H1 (cell line): ENCODE results near the gene PLPPR1. TPM values are rescaled to one million over a fixed set of nuclear protein-coding genes. Genes with fewer than 3 reads are reported as not detected.

Experiments used
- CTBP2 ChIP-seq: IDR thresholded peaks from 2 replicates; pipeline ENCODE4 v1.7.0; 2011; ENCODE audit warnings: borderline replicate concordance, mild to moderate bottlenecking, moderate library complexity, mixed read lengths, low read length; ENCODE audit not compliant: insufficient read depth, insufficient read length
- POLR2AphosphoS5 ChIP-seq: IDR thresholded peaks from 2 replicates; pipeline ENCODE4 v1.6.1; 2011; ENCODE audit warnings: low read depth, low read length
- SP4 ChIP-seq: IDR thresholded peaks from 2 replicates; pipeline ENCODE4 v1.6.1; 2012; ENCODE audit warnings: low read length, inconsistent platforms
- TAF1 ChIP-seq: IDR thresholded peaks from 2 replicates; pipeline ENCODE4 v1.6.1; 2011; ENCODE audit warnings: mild to moderate bottlenecking, low read depth, low read length
- TCF12 ChIP-seq: IDR thresholded peaks from 2 replicates; pipeline ENCODE4 v1.6.1; 2011; ENCODE audit warnings: low read depth, mild to moderate bottlenecking, low read length
- polyA plus RNA-seq, 7 experiments: library from polyadenylated mRNA; depleted of rRNA in 3 of 7; stranded (reverse) in 5 of 7; unstranded in 2 of 7; fragments of >200 nt in 5 of 7; fragments of 200-250 nt in 2 of 7; gene quantifications; 1 replicate in 5 of 7; 2 replicates in 1 of 7; 4 replicates in 1 of 7; pipeline versions ENCODE4 v1.2.1 to v1.2.3, GENCODE V29; 2011 to 2013; ENCODE audit warnings: missing spikeins in 2 of 7, mixed read lengths in 2 of 7
- total RNA-seq: library from RNA; stranded (reverse); fragmentation: NEBNext Ultra II Directional; extraction: Animal tissue kit (Norgen Biotek cat#: 25700); gene quantifications from 2 replicates; pipeline ENCODE4 v1.2.1, GENCODE V29; 2021
- TF ChIP-seq, protein P1 (sequence below): fragments of 300-600 bp; sonication (generic); IDR thresholded peaks from 2 replicates; pipeline ENCODE4 v1.7.1; 2012; ENCODE audit warnings: low read length, moderate library complexity, mild to moderate bottlenecking, inconsistent platforms; ENCODE audit not compliant: insufficient replicate concordance

PLPPR1 gene
- total and polyA plus RNA-seq, 2 of the 8 experiments (the other 6 are each of a cell fraction or from before 2014, with no cell fraction given), result 1.4 to 1.8 TPM

DNA sequence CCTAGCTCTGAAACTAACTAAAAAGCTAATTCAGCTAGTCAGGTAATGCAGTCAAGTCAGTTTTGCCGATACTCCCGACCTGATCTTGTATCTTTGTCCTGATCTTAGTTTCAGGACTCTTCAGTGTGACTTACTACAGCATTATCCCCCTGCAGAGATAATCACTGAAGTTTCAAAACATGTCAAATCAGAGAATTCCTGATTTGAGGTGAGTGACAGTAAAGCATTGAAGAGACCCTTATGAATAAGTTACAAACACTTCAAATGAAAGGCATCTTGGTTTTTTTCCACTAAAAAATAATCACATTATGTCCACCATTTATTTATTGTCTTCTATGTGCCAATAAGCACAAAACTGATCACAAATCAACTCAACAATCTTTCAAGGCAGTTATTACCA, 308.7 kb downstream of the PLPPR1 start (continued):
- TF ChIP-seq, protein P1, sequence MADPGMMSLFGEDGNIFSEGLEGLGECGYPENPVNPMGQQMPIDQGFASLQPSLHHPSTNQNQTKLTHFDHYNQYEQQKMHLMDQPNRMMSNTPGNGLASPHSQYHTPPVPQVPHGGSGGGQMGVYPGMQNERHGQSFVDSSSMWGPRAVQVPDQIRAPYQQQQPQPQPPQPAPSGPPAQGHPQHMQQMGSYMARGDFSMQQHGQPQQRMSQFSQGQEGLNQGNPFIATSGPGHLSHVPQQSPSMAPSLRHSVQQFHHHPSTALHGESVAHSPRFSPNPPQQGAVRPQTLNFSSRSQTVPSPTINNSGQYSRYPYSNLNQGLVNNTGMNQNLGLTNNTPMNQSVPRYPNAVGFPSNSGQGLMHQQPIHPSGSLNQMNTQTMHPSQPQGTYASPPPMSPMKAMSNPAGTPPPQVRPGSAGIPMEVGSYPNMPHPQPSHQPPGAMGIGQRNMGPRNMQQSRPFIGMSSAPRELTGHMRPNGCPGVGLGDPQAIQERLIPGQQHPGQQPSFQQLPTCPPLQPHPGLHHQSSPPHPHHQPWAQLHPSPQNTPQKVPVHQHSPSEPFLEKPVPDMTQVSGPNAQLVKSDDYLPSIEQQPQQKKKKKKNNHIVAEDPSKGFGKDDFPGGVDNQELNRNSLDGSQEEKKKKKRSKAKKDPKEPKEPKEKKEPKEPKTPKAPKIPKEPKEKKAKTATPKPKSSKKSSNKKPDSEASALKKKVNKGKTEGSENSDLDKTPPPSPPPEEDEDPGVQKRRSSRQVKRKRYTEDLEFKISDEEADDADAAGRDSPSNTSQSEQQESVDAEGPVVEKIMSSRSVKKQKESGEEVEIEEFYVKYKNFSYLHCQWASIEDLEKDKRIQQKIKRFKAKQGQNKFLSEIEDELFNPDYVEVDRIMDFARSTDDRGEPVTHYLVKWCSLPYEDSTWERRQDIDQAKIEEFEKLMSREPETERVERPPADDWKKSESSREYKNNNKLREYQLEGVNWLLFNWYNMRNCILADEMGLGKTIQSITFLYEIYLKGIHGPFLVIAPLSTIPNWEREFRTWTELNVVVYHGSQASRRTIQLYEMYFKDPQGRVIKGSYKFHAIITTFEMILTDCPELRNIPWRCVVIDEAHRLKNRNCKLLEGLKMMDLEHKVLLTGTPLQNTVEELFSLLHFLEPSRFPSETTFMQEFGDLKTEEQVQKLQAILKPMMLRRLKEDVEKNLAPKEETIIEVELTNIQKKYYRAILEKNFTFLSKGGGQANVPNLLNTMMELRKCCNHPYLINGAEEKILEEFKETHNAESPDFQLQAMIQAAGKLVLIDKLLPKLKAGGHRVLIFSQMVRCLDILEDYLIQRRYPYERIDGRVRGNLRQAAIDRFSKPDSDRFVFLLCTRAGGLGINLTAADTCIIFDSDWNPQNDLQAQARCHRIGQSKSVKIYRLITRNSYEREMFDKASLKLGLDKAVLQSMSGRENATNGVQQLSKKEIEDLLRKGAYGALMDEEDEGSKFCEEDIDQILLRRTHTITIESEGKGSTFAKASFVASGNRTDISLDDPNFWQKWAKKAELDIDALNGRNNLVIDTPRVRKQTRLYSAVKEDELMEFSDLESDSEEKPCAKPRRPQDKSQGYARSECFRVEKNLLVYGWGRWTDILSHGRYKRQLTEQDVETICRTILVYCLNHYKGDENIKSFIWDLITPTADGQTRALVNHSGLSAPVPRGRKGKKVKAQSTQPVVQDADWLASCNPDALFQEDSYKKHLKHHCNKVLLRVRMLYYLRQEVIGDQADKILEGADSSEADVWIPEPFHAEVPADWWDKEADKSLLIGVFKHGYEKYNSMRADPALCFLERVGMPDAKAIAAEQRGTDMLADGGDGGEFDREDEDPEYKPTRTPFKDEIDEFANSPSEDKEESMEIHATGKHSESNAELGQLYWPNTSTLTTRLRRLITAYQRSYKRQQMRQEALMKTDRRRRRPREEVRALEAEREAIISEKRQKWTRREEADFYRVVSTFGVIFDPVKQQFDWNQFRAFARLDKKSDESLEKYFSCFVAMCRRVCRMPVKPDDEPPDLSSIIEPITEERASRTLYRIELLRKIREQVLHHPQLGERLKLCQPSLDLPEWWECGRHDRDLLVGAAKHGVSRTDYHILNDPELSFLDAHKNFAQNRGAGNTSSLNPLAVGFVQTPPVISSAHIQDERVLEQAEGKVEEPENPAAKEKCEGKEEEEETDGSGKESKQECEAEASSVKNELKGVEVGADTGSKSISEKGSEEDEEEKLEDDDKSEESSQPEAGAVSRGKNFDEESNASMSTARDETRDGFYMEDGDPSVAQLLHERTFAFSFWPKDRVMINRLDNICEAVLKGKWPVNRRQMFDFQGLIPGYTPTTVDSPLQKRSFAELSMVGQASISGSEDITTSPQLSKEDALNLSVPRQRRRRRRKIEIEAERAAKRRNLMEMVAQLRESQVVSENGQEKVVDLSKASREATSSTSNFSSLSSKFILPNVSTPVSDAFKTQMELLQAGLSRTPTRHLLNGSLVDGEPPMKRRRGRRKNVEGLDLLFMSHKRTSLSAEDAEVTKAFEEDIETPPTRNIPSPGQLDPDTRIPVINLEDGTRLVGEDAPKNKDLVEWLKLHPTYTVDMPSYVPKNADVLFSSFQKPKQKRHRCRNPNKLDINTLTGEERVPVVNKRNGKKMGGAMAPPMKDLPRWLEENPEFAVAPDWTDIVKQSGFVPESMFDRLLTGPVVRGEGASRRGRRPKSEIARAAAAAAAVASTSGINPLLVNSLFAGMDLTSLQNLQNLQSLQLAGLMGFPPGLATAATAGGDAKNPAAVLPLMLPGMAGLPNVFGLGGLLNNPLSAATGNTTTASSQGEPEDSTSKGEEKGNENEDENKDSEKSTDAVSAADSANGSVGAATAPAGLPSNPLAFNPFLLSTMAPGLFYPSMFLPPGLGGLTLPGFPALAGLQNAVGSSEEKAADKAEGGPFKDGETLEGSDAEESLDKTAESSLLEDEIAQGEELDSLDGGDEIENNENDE, result no peak
- TF ChIP-seq TCF12 (no peak), TAF1 (no peak), SP4 (no peak), CTBP2 (no peak), POLR2AphosphoS5 (no peak)
